Measurements from ENCODE around the gene AMOTL1. TPM values are rescaled to one million over a fixed set of nuclear protein-coding genes. Genes with fewer than 3 reads are reported as not detected.

Gene AMOTL1
- total and polyA plus RNA-seq, 2 of the 8 experiments (the other 6 are each of a cell fraction or from before 2014, with no cell fraction given), result 9.0 to 27.6 TPM

DNA sequence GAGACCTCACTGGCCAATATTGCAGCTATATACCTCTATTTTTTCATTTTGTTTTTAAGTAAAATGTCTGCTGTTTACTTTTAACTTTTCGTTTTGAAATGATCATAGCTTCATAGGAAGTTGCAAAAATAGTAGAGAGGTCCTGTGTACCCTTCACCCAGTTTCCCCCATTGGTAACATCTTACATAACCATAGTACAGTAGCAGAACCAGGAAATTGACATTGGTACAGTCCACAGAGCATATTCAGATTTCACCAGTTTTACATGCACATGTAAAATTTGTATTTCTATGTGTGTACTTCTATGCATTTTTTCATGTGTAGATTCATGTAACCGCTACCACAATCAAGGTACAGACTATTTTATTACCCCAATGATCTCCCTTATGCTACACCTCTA, 3.8 kb downstream of the AMOTL1 start:
- DNase-seq (ENCODE audit: low read depth in 1 of 2, low spot score in 2 of 2) (no peak), FAIRE-seq (no peak)
- no peak overlapping the region for H2BK120ac ChIP-seq (replicated peaks; ENCODE audit: low read depth, low read length)
- no peak overlapping the region for H3K4me3 ChIP-seq (ENCODE audit: extremely low read depth in 1 of 4, insufficient read depth in 2 of 4, low read depth in 3 of 4, low read length in 4 of 4)
- no peaks in the 10 kb centered on the region for H3K36me3 ChIP-seq (ENCODE audit: control insufficient read depth in 2 of 4, insufficient read depth in 4 of 4, low read length in 3 of 4)
- H3K23ac ChIP-seq (ENCODE audit: insufficient read length), result no peak overlapping the region
- no peak overlapping the region for H4K5ac ChIP-seq (ENCODE audit: insufficient read length, low read depth, low read length)
- H2AK5ac ChIP-seq (ENCODE audit: low read depth, low read length), result no peak overlapping the region
- H4K20me1 ChIP-seq (replicated peaks in 1 of 2; ENCODE audit: control insufficient read depth in 1 of 2, insufficient read depth in 2 of 2, low read length in 2 of 2), result peaks cover 0 to 9% of the 10 kb centered on the region in 2 experiments
- no peaks in the 10 kb centered on the region; a peak in 1 of 4 replicates for H3K9me3 ChIP-seq (ENCODE audit: insufficient read depth in 2 of 2, low read depth in 1 of 2, low read length in 1 of 2)
- H2BK5ac ChIP-seq (ENCODE audit: low read depth, low read length), result no peak overlapping the region
- H3K4ac ChIP-seq (replicated peaks; ENCODE audit: insufficient read length, low read depth, low read length), result no peak overlapping the region
- H3K27ac ChIP-seq (ENCODE audit: low read depth, low read length), result no peak overlapping the region
- no peak overlapping the region for H2BK12ac ChIP-seq (ENCODE audit: low read depth, low read length)
- H3K9ac ChIP-seq (replicated peaks in 1 of 4; ENCODE audit: extremely low read depth in 1 of 4, low read depth in 3 of 4, low read length in 3 of 4), result no peak overlapping the region
- H3K18ac ChIP-seq (ENCODE audit: extremely low read depth, low read length), result no peak overlapping the region
- no peak overlapping the region for H2BK20ac ChIP-seq (ENCODE audit: low read length)
- peaks cover 4% of the 10 kb centered on the region; the same call in 1 of the 2 replicates for H3K79me1 ChIP-seq (ENCODE audit: low read depth, low read length)
- no peak overlapping the region for H2AFZ ChIP-seq (ENCODE audit: low read length)
- H3K14ac ChIP-seq (ENCODE audit: insufficient read length), result no peak overlapping the region
- H3K79me2 ChIP-seq (ENCODE audit: control insufficient read depth in 1 of 2, insufficient read depth in 2 of 2, low read length in 2 of 2), result peaks cover 15 to 81% of the 10 kb centered on the region in 2 experiments
- ChIA-PET CTCF (ENCODE audit: partially characterized antibody) (interaction anchor here (0.8 to 2.4 kb wide), 4 partner anchors 8 to 148 kb away, joined by 3 to 14 read pairs (median 5); no protein-coding TSS in a partner anchor), POLR2A (ENCODE audit: partially characterized antibody) (interaction anchor here (1.0 to 1.3 kb wide), 2 partner anchors 112 to 124 kb away, joined by 3 read pairs; no protein-coding TSS in a partner anchor)
- no peak overlapping the region for H3K4me2 ChIP-seq (ENCODE audit: insufficient read depth in 1 of 2, low read depth in 2 of 2, low read length in 2 of 2)
- H3K27me3 ChIP-seq (replicated peaks in 1 of 4; ENCODE audit: control insufficient read depth in 3 of 4, extremely low read depth in 1 of 4, insufficient read depth in 3 of 4, low read length in 3 of 4), result peaks cover 0 to 24% (median 21%) of the 10 kb centered on the region in 4 experiments; a peak in 6 of 7 replicates
- H4K8ac ChIP-seq (ENCODE audit: extremely low read depth, insufficient read depth, low read length), result no peak overlapping the region
- no peak for TF ChIP-seq BACH1 (IDR thresholded peaks at IDR 0.05; ENCODE audit: low read length)
- no peak for TF ChIP-seq SP4 (IDR thresholded peaks at IDR 0.05; ENCODE audit: low read length)
- no peak for TF ChIP-seq RAD21 (IDR thresholded peaks at IDR 0.05 in 1 of 2, conservative IDR thresholded peaks at IDR 0.05 in 1 of 2; ENCODE audit: low read depth in 2 of 2, low read length in 2 of 2)
- no peak for TF ChIP-seq ASH2L (IDR thresholded peaks at IDR 0.05; ENCODE audit: low read length)
- no peak for TF ChIP-seq NRF1 (IDR thresholded peaks at IDR 0.05; ENCODE audit: low read depth, low read length)
- TF ChIP-seq, protein P1, sequence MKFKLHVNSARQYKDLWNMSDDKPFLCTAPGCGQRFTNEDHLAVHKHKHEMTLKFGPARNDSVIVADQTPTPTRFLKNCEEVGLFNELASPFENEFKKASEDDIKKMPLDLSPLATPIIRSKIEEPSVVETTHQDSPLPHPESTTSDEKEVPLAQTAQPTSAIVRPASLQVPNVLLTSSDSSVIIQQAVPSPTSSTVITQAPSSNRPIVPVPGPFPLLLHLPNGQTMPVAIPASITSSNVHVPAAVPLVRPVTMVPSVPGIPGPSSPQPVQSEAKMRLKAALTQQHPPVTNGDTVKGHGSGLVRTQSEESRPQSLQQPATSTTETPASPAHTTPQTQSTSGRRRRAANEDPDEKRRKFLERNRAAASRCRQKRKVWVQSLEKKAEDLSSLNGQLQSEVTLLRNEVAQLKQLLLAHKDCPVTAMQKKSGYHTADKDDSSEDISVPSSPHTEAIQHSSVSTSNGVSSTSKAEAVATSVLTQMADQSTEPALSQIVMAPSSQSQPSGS (IDR thresholded peaks at IDR 0.05; ENCODE audit: low read length), result no peak
- no peak for TF ChIP-seq POLR2AphosphoS5 (IDR thresholded peaks at IDR 0.05; ENCODE audit: low read depth, low read length)
- TF ChIP-seq SRF (IDR thresholded peaks at IDR 0.05; ENCODE audit: low read depth, low read length), result no peak
- no peak for TF ChIP-seq SUZ12 (IDR thresholded peaks at IDR 0.05; ENCODE audit: low read length)
- TF ChIP-seq, protein P2, sequence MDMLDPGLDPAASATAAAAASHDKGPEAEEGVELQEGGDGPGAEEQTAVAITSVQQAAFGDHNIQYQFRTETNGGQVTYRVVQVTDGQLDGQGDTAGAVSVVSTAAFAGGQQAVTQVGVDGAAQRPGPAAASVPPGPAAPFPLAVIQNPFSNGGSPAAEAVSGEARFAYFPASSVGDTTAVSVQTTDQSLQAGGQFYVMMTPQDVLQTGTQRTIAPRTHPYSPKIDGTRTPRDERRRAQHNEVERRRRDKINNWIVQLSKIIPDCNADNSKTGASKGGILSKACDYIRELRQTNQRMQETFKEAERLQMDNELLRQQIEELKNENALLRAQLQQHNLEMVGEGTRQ (IDR thresholded peaks at IDR 0.05; ENCODE audit: low read length), result no peak
- H2BK15ac ChIP-seq (ENCODE audit: low read length), result no peak overlapping the region
- peaks cover 9% of the 10 kb centered on the region for H3K23me2 ChIP-seq (ENCODE audit: low read depth, low read length)
- H3K4me1 ChIP-seq (replicated peaks in 1 of 4; ENCODE audit: control insufficient read depth in 3 of 4, insufficient read depth in 4 of 4, low read length in 3 of 4), result peaks cover 0 to 21% (median 15%) of the 10 kb centered on the region in 4 experiments; a peak in 6 of 7 replicates
- 90% methylated on average over 2 of the region's 2 CpGs; no CpG with 5 or more reads in 1 of the 2 experiments for WGBS, 2 experiments (ENCODE audit: extremely low coverage in 1 of 2, insufficient coverage in 1 of 2, insufficient read length in 1 of 2, insufficient replicate concordance in 2 of 2, low coverage in 1 of 2, low lambda C conversion rate in 2 of 2, missing lambda C conversion rate in 1 of 2)
- no peak overlapping the region for H4K91ac ChIP-seq (replicated peaks; ENCODE audit: insufficient read length, low read length)
- no peak overlapping the region for H3K56ac ChIP-seq (replicated peaks; ENCODE audit: insufficient read length, low read depth, low read length)
